Astrocyte of the spinal cord (primary cell): Measurements from ENCODE around the gene BAZ2A.
"Not testable (repeated sequence)": the region's sequence is repeated elsewhere in the genome, so short reads cannot be mapped to it uniquely, and the experiment has no call there.

Source experiments
- DNase-seq: peaks from one replicate; pipeline ENCODE4 v3.0.0; 2011; ENCODE audit warnings: low read depth, low spot score
- H3K4me3 ChIP-seq: 2 replicates; pipeline ENCODE4 v1.5.1; 2011; ENCODE audit warnings: low read depth, mild to moderate bottlenecking, low read length, moderate library complexity
- CTCF ChIP-seq: IDR thresholded peaks from 2 replicates; pipeline ENCODE4 v1.5.1; 2012; ENCODE audit warnings: low read depth, mild to moderate bottlenecking, low read length, inconsistent platforms
- in situ Hi-C: cut with HindIII; loops from 2 replicates; pipeline ENCODE4 v1.10.0; 2017; ENCODE audit warnings: low sequenced_read_pairs

The BAZ2A gene

GRCh38 chr12:56661979-56662638, 32.0 kb upstream of the BAZ2A start:
- DNase-seq, result no peak
- TF ChIP-seq CTCF, result no peak
- H3K4me3 ChIP-seq, result no peak overlapping the region
- in situ Hi-C loops, result no loop called here

DNA sequence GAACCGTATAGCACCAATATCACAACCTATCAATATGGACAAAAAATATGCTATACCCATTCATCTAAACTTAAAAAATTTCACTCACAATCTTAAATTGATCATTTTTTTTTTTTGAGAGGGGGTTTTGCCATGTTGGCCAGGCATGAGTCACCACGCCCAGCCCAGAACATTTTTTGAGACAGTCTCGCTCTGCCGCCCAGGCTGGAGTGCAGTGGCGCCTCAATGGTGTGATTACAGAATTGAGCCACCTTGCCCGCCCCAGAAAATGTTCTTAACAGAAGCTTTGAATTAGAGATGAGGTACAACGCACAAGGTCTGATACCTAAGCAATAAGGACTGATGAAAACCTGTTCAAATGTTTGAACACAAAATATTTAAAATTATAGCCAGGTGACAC, 31.4 kb upstream of the BAZ2A start:
- DNase-seq, result no peak
- in situ Hi-C loops, result no loop called here
- H3K4me3 ChIP-seq, result no peak overlapping the region
- no peak for TF ChIP-seq CTCF

GRCh38 chr12:56658921-56659320, 28.8 kb upstream of the BAZ2A start:
- in situ Hi-C loops, result no loop called here
- H3K4me3 ChIP-seq, result no peak overlapping the region
- no peak for DNase-seq
- no peak for TF ChIP-seq CTCF

DNA sequence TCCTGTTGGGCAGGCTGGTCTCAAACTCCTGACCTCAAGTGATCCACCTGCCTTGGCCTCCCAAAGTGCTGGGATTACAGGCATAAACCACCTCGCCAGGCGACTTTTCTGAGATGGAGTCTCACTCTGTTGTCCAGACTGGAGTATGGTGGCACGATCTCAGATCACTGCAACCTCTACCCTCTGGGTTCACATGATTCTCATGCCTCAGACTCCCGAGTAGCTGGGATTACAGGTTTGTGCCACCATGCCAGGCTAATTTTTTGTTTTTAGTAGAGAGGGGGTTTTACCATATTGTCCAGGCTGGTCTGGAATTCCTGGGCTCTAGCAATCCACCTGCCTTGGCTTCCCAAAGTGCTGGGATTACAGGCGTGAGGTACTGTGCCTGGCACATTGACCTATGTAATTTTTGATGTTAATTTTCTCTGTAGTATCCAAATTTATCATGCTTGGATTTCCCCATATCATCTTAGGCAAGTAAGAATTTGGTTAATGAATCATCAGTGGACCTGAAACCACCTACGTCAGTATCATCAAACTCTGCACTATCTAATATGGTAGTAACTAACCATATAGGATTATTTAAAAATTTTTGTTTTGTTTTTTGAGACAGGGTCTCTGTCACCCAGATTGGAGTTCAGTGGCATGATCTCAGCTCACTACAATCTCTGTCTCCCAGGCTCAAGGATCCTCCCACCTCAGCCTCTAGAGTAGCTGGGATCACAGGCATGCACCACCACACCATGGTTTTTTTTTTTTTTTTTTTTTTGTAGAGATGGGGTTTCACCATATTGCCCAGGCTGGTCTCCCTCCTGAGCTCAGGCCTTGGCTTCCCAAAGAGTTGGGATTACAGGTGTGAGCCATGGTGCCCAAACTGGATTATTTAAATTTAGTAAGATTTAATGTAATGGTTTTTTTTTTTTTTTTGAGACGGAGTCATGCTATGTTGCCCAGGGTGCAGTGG, 27.6 kb upstream of the BAZ2A start:
- TF ChIP-seq CTCF, result no peak
- no peak for DNase-seq
- in situ Hi-C loops, result no loop called here
- H3K4me3 ChIP-seq, result no peak overlapping the region

DNA sequence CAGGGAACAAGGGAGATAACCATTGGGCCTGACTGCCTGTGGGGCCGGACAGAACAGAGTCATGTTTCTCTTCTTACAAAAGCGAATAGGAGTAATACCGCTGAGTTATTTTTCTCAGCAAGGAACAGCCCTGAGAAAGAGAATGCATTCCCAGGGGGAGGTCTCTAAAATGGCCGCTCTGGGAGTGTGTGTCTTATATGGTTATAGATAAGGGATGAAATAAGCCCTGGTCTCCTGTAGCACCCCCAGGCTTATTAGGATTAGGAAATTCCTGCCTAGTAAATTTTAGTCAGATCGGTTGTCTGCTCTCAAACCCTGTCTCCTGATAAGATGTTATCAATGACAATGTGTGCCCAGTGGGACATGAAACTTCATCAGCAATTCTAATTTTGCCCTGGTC, 23.7 kb upstream of the BAZ2A start:
- in situ Hi-C loops, DNase-seq, H3K4me3 ChIP-seq: not testable (repeated sequence)

- H3K4me3 ChIP-seq, in situ Hi-C loops, DNase-seq: not testable (repeated sequence)
These were observed 17.9 kb upstream of the BAZ2A start for GRCh38 chr12:56648023-56648422.

GRCh38 chr12:56645717-56646446, 15.8 kb upstream of the BAZ2A start, which contains the start of gene ATP5F1B:
ATP5F1B (minus strand) TSS chr12:56645984; CDS start chr12:56645963, 21 bp downstream.
- in situ Hi-C loops, result no loop called here
- TF ChIP-seq CTCF, result no peak
- H3K4me3 ChIP-seq, result peak within 1 kb of the TSS; percentile 97
- peak; percentile 100 for DNase-seq
